IMR-90 (cell line): Measurements from ENCODE around the gene CDKN1C. TPM values are rescaled to one million over a fixed set of nuclear protein-coding genes. Genes with fewer than 3 reads are reported as not detected.

ENCODE experiments used
- ATAC-seq: fragments of 200-7000 bp; cut with Tn5 transposase; 2 replicates; pipeline ENCODE4 v1.9.1; 2020; ENCODE audit warnings: low read depth, mild to moderate bottlenecking, moderate library complexity
- BruUV-seq: library from RNA; stranded (reverse); fragments of 400-500 nt; replicated peaks from 2 replicates; lab custom pipeline; 2021; lab: Mats Ljungman, UMichigan
- CTCF ChIA-PET: fragments of 300-600 bp; formaldehyde crosslinking; extraction: SDS; loops from one replicate; lab custom pipeline; 2021; ENCODE audit warnings: antibody characterized with exemption; lab: Yijun Ruan, JAX
- POLR2A ChIA-PET: fragments of 300-600 bp; sonication (Branson Sonifier 250); formaldehyde crosslinking; loops from one replicate; lab custom pipeline; 2022; ENCODE audit warnings: antibody characterized with exemption; ENCODE audit not compliant: unreplicated experiment; lab: Charles Lee
- DNase-seq: peaks from one replicate; pipeline ENCODE4 v3.0.0; 2013
- H2AFZ ChIP-seq: replicated peaks from 2 replicates; pipeline ENCODE3; 2013; ENCODE audit warnings: low read length, mild to moderate bottlenecking; ENCODE audit not compliant: poor library complexity
- H2AK5ac ChIP-seq: 2 replicates; pipeline ENCODE4 v1.6.1; 2013; ENCODE audit warnings: low read depth, low read length, inconsistent platforms
- H2AK9ac ChIP-seq: replicated peaks from 2 replicates; pipeline ENCODE3; 2013; ENCODE audit warnings: mild to moderate bottlenecking, low read depth, low read length, moderate library complexity; ENCODE audit not compliant: poor library complexity
- H2BK120ac ChIP-seq: 2 replicates; pipeline ENCODE4 v1.6.1; 2013; ENCODE audit warnings: low read depth, low read length, inconsistent platforms
- H2BK15ac ChIP-seq: 3 replicates; pipeline ENCODE4 v1.6.1; 2013; ENCODE audit warnings: low read depth, low read length, inconsistent platforms
- H2BK20ac ChIP-seq: 2 replicates; pipeline ENCODE4 v1.6.1; 2013; ENCODE audit warnings: low read depth, mild to moderate bottlenecking, inconsistent platforms, low read length, moderate library complexity
- H2BK5ac ChIP-seq: 2 replicates; pipeline ENCODE4 v1.6.1; 2013; ENCODE audit warnings: mild to moderate bottlenecking, low read depth, low read length, inconsistent platforms; ENCODE audit not compliant: poor library complexity, severe bottlenecking
- H3K14ac ChIP-seq: replicated peaks from 2 replicates; pipeline ENCODE4 v1.6.1; 2013; ENCODE audit warnings: low read depth, low read length, inconsistent platforms
- H3K18ac ChIP-seq: 2 replicates; pipeline ENCODE4 v1.6.1; 2013; ENCODE audit warnings: low read depth, low read length, control low read depth
- H3K23ac ChIP-seq: 2 replicates; pipeline ENCODE4 v1.6.1; 2013; ENCODE audit warnings: low read depth, low read length, inconsistent platforms
- H3K27ac ChIP-seq: 2 replicates; pipeline ENCODE4 v1.5.1; 2013; ENCODE audit warnings: mild to moderate bottlenecking, control low read depth, low read length; ENCODE audit not compliant: insufficient read depth
- H3K27me3 ChIP-seq: 2 replicates; pipeline ENCODE4 v1.6.1; 2013; ENCODE audit warnings: low read length; ENCODE audit not compliant: control insufficient read depth, insufficient read depth
- H3K36me3 ChIP-seq: 2 replicates; pipeline ENCODE4 v1.6.1; 2013; ENCODE audit warnings: low read length, mixed read lengths; ENCODE audit not compliant: control insufficient read depth, insufficient read depth
- H3K4ac ChIP-seq: 2 replicates; pipeline ENCODE4 v1.6.1; 2013; ENCODE audit warnings: low read depth, low read length, inconsistent platforms
- H3K4me1 ChIP-seq: 2 replicates; pipeline ENCODE4 v1.6.1; 2013; ENCODE audit warnings: low read length, mixed read lengths; ENCODE audit not compliant: control insufficient read depth, insufficient read depth
- H3K4me2 ChIP-seq: 2 replicates; pipeline ENCODE4 v1.6.1; 2013; ENCODE audit warnings: low read depth, mild to moderate bottlenecking, control low read depth, low read length, moderate library complexity
- H3K4me3 ChIP-seq: 2 replicates; pipeline ENCODE4 v1.5.1; 2013; ENCODE audit warnings: low read depth, mild to moderate bottlenecking, control low read depth, low read length, moderate library complexity; ENCODE audit not compliant: insufficient read depth
- H3K56ac ChIP-seq: 2 replicates; pipeline ENCODE4 v1.6.1; 2013; ENCODE audit warnings: low read length, inconsistent platforms; ENCODE audit not compliant: insufficient read depth; ENCODE audit errors: extremely low read depth
- H3K79me1 ChIP-seq, 2 experiments: 2 replicates each; pipeline ENCODE4 v1.6.1; 2013; ENCODE audit warnings: low read length in 2 of 2, inconsistent platforms in 1 of 2, low read depth in 1 of 2
- H3K9ac ChIP-seq: 2 replicates; pipeline ENCODE4 v1.6.1; 2013; ENCODE audit warnings: low read depth, low read length, control low read depth
- H3K9me1 ChIP-seq: 2 replicates; pipeline ENCODE4 v1.6.1; 2013; ENCODE audit warnings: low read length, inconsistent platforms; ENCODE audit not compliant: insufficient read depth
- H3K9me3 ChIP-seq: 2 replicates; pipeline ENCODE4 v1.6.1; 2013; ENCODE audit warnings: low read length; ENCODE audit not compliant: control insufficient read depth, insufficient read depth
- H4K20me1 ChIP-seq: 2 replicates; pipeline ENCODE4 v1.6.1; 2013; ENCODE audit warnings: low read length, inconsistent platforms; ENCODE audit not compliant: insufficient read depth
- H4K5ac ChIP-seq: 2 replicates; pipeline ENCODE4 v1.6.1; 2013; ENCODE audit warnings: mild to moderate bottlenecking, low read depth, low read length, control low read depth
- H4K8ac ChIP-seq, 2 experiments: 2 replicates each; pipeline ENCODE4 v1.6.1; 2013; ENCODE audit warnings: low read depth in 2 of 2, low read length in 2 of 2, control low read depth in 1 of 2, inconsistent platforms in 1 of 2
- H4K91ac ChIP-seq: 2 replicates; pipeline ENCODE4 v1.6.1; 2013; ENCODE audit warnings: low read depth, low read length, inconsistent platforms; ENCODE audit not compliant: insufficient read depth
- BHLHE40 ChIP-seq: fragments of 150-350 bp; IDR thresholded peaks from 2 replicates; pipeline ENCODE4 v1.6.1; 2016; ENCODE audit warnings: mild to moderate bottlenecking, low read depth, low read length
- CEBPB ChIP-seq: IDR thresholded peaks from 2 replicates; pipeline ENCODE4 v1.6.1; 2012; ENCODE audit warnings: low read depth, low read length, improper control_type of control experiment
- CHD1 ChIP-seq: IDR thresholded peaks from 2 replicates; pipeline ENCODE4 v1.6.1; 2012; ENCODE audit warnings: low read depth, low read length, improper control_type of control experiment
- FOS ChIP-seq: fragments of 150-350 bp; IDR thresholded peaks from 2 replicates; pipeline ENCODE4 v1.6.1; 2016; ENCODE audit warnings: low read depth, low read length
- MAZ ChIP-seq: IDR thresholded peaks from 2 replicates; pipeline ENCODE4 v1.6.1; 2012; ENCODE audit warnings: low read depth, mild to moderate bottlenecking, low read length, improper control_type of control experiment, moderate library complexity, borderline replicate concordance
- MXI1 ChIP-seq: IDR thresholded peaks from 2 replicates; pipeline ENCODE4 v1.6.1; 2012; ENCODE audit warnings: low read depth, mild to moderate bottlenecking, low read length, moderate library complexity, borderline replicate concordance
- POLR2A ChIP-seq: IDR thresholded peaks from 2 replicates; pipeline ENCODE4 v1.6.1; 2012; ENCODE audit warnings: mild to moderate bottlenecking, low read depth, low read length
- RAD21 ChIP-seq: IDR thresholded peaks from 2 replicates; pipeline ENCODE4 v1.6.1; 2012; ENCODE audit warnings: low read length, improper control_type of control experiment
- RFX5 ChIP-seq: IDR thresholded peaks from 2 replicates; pipeline ENCODE4 v1.8.0; 2012; ENCODE audit warnings: low read depth, mild to moderate bottlenecking, low read length, moderate library complexity
- SMC3 ChIP-seq: fragments of 150-350 bp; IDR thresholded peaks from 2 replicates; pipeline ENCODE4 v1.6.1; 2016; ENCODE audit warnings: low read depth, mild to moderate bottlenecking, antibody characterized with exemption, low read length, moderate library complexity
- WGBS, 2 experiments: methylation state at CpG; one replicate each; pipeline versions ENCODE4 v1.1.5 to v1.1.7; 2013; ENCODE audit warnings: missing lambda C conversion rate in 2 of 2; ENCODE audit not compliant: insufficient read length in 1 of 2; ENCODE audit errors: extremely low coverage in 2 of 2; 5-methylcytosine and 5-hydroxymethylcytosine counted together
- dilution Hi-C: fragments of 300-500 bp; cut with HindIII; formaldehyde crosslinking; loops from one replicate; pipeline ENCODE4 v1.14.3; 2018; ENCODE audit warnings: low sequenced_read_pairs; ENCODE audit not compliant: unreplicated experiment
- in situ Hi-C: fragments of 300-500 bp; cut with MboI; formaldehyde crosslinking; loops from 3 replicates; pipeline ENCODE4 v1.14.3; 2019; ENCODE audit warnings: low sequenced_read_pairs, inconsistent platforms, mixed read lengths
- intact Hi-C: fragments of 100-400 bp; cut with micrococcal nuclease; formaldehyde crosslinking; loops from 2 replicates; pipeline ENCODE4 v1.10.0; 2022
- polyA plus RNA-seq, 3 experiments: library from polyadenylated mRNA; depleted of rRNA; stranded (reverse); fragments of >200 nt; gene quantifications; 2 replicates each; pipeline ENCODE4 v1.2.3, GENCODE V29; 2012; ENCODE audit warnings: low replicate concordance in 1 of 3
- total RNA-seq: library from RNA; depleted of rRNA; stranded (reverse); fragments of >200 nt; gene quantifications from 2 replicates; pipeline ENCODE4 v1.2.3, GENCODE V29; 2012
- TF ChIP-seq, protein P1 (sequence below): fragments of 150-350 bp; IDR thresholded peaks from 2 replicates; pipeline ENCODE4 v1.6.1; 2017; ENCODE audit warnings: mild to moderate bottlenecking, antibody characterized with exemption, low read length, low read depth
- TF ChIP-seq, protein P2 (sequence below): conservative IDR thresholded peaks from 2 replicates; pipeline ENCODE4 v1.5.1; 2012; ENCODE audit warnings: mild to moderate bottlenecking, low read depth, low read length, improper control_type of control experiment

The CDKN1C gene
- total and polyA plus RNA-seq, 2 of the 4 experiments (the other 2 are of a cell fraction) = 1.6 to 3.0 TPM

DNA sequence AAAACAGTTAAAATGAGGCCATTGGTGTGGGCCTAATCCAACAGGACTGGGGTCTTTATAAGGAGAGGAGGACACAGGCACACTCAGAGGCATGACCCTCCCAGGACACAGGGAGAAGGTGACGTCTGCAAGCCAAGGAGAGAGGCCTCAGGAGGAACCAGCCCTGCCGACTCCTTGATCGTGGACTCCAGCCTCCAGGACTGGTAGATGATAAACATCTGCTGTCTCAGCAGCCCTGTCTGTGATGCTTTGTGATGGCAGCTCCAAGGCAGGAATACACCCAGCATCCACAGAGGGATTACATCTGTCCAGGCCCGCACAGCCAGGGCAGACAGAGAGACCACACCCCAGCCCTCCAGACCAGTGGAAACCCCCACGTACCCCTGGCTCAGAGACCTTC lies 18.4 kb downstream of the CDKN1C start:
- CTCF ChIA-PET = no interaction called here
- H4K8ac ChIP-seq = no peak overlapping the region
- no peak overlapping the region for H2BK15ac ChIP-seq
- no peaks in the 10 kb centered on the region for H3K36me3 ChIP-seq
- no peak overlapping the region for H2AK5ac ChIP-seq
- BruUV-seq = no TSS peak
- H2AK9ac ChIP-seq = no peak overlapping the region
- H3K14ac ChIP-seq = no peak overlapping the region
- ATAC-seq (no peak), DNase-seq (no peak)
- H3K9ac ChIP-seq = no peak overlapping the region
- dilution Hi-C loops (no loop called here), in situ Hi-C loops (no loop called here), intact Hi-C loops (no loop called here)
- H3K18ac ChIP-seq = no peak overlapping the region
- H4K91ac ChIP-seq = no peak overlapping the region
- H3K4me1 ChIP-seq = peaks cover 2% of the 10 kb centered on the region; the same call in 1 of the 2 replicates
- no peak overlapping the region for H2BK5ac ChIP-seq
- no peaks in the 10 kb centered on the region for H3K9me1 ChIP-seq
- H3K4ac ChIP-seq = no peak overlapping the region
- no peak overlapping the region for H4K5ac ChIP-seq
- H3K79me1 ChIP-seq = no peaks in the 10 kb centered on the region
- H3K56ac ChIP-seq = no peak overlapping the region
- TF ChIP-seq CEBPB (no peak), FOS (no peak), MAZ (no peak), CHD1 (no peak), BHLHE40 (no peak), MXI1 (no peak), RFX5 (no peak), RAD21 (no peak), SMC3 (no peak), POLR2A (no peak)
- TF ChIP-seq, protein P1, sequence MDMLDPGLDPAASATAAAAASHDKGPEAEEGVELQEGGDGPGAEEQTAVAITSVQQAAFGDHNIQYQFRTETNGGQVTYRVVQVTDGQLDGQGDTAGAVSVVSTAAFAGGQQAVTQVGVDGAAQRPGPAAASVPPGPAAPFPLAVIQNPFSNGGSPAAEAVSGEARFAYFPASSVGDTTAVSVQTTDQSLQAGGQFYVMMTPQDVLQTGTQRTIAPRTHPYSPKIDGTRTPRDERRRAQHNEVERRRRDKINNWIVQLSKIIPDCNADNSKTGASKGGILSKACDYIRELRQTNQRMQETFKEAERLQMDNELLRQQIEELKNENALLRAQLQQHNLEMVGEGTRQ = no peak
- TF ChIP-seq, protein P2, sequence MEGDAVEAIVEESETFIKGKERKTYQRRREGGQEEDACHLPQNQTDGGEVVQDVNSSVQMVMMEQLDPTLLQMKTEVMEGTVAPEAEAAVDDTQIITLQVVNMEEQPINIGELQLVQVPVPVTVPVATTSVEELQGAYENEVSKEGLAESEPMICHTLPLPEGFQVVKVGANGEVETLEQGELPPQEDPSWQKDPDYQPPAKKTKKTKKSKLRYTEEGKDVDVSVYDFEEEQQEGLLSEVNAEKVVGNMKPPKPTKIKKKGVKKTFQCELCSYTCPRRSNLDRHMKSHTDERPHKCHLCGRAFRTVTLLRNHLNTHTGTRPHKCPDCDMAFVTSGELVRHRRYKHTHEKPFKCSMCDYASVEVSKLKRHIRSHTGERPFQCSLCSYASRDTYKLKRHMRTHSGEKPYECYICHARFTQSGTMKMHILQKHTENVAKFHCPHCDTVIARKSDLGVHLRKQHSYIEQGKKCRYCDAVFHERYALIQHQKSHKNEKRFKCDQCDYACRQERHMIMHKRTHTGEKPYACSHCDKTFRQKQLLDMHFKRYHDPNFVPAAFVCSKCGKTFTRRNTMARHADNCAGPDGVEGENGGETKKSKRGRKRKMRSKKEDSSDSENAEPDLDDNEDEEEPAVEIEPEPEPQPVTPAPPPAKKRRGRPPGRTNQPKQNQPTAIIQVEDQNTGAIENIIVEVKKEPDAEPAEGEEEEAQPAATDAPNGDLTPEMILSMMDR = no peak
- H3K23ac ChIP-seq = no peak overlapping the region
- no peak overlapping the region for H2AFZ ChIP-seq
- no peak overlapping the region for H2BK120ac ChIP-seq
- H2BK20ac ChIP-seq = no peak overlapping the region
- no peak overlapping the region for H3K27ac ChIP-seq
- H3K4me3 ChIP-seq = no peak overlapping the region
- H3K27me3 ChIP-seq = peaks cover 75% of the 10 kb centered on the region
- H4K20me1 ChIP-seq = no peaks in the 10 kb centered on the region
- H3K4me2 ChIP-seq = no peak overlapping the region
- peaks cover 11% of the 10 kb centered on the region for H3K9me3 ChIP-seq
- POLR2A ChIA-PET = no interaction called here
- WGBS, 2 experiments = 63% methylated on average over 2 of the region's 5 CpGs; no CpG with 5 or more reads in 1 of the 2 experiments
